Activated CD4-positive, alpha-beta T cell treated with anti-CD3 and anti-CD28 coated beads for 36 hours (primary cell): Measurements from ENCODE around the gene NAMPT. TPM values are rescaled to one million over a fixed set of nuclear protein-coding genes. Genes with fewer than 3 reads are reported as not detected.

Experiments
- total RNA-seq, 2 experiments: library from RNA; stranded (reverse); gene quantifications; one replicate each; pipeline ENCODE4 v1.2.3, GENCODE V29; 2021

Gene NAMPT
- total RNA-seq, 2 experiments from 2014 or later, result 825 to 1,205 TPM

Other genes starting within 250 kb of the NAMPT start
- 10 to 100 TPM; 23.7 to 28.8 TPM for gene SYPL1, start 172.7 kb downstream of the NAMPT start, total RNA-seq